ENCODE measurements around the gene PTPRA. TPM values are rescaled to one million over a fixed set of nuclear protein-coding genes. Genes with fewer than 3 reads are reported as not detected.
"Not testable (repeated sequence)": the region's sequence is repeated elsewhere in the genome, so short reads cannot be mapped to it uniquely, and the experiment has no call there.

PTPRA gene, protein sequence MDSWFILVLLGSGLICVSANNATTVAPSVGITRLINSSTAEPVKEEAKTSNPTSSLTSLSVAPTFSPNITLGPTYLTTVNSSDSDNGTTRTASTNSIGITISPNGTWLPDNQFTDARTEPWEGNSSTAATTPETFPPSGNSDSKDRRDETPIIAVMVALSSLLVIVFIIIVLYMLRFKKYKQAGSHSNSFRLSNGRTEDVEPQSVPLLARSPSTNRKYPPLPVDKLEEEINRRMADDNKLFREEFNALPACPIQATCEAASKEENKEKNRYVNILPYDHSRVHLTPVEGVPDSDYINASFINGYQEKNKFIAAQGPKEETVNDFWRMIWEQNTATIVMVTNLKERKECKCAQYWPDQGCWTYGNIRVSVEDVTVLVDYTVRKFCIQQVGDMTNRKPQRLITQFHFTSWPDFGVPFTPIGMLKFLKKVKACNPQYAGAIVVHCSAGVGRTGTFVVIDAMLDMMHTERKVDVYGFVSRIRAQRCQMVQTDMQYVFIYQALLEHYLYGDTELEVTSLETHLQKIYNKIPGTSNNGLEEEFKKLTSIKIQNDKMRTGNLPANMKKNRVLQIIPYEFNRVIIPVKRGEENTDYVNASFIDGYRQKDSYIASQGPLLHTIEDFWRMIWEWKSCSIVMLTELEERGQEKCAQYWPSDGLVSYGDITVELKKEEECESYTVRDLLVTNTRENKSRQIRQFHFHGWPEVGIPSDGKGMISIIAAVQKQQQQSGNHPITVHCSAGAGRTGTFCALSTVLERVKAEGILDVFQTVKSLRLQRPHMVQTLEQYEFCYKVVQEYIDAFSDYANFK
- 103 TPM for polyA plus RNA-seq (ENCODE audit: insufficient read length)
- long read RNA-seq, donor 1, transcript PTPRA-201 (23 exons, 3,725 nt) = major isoform, 5 of 28 reads
- long read RNA-seq, donor 1, partial matches to known transcripts = 22 of 28 reads
- long read RNA-seq, donor 1, other reads (novel, unspliced or antisense) = 0 of 28 reads
- long read RNA-seq, donor 2, transcript PTPRA-201 (23 exons, 3,725 nt) = major isoform, 10 of 29 reads
- long read RNA-seq, donor 2, partial matches to known transcripts = 18 of 29 reads
- long read RNA-seq, donor 2, other reads (novel, unspliced or antisense) = 0 of 29 reads
- long read RNA-seq, donor 3, transcript PTPRA-201 (23 exons, 3,725 nt) = major isoform, 8 of 21 reads
- long read RNA-seq, donor 3, partial matches to known transcripts = 6 of 21 reads
- long read RNA-seq, donor 3, other reads (novel, unspliced or antisense) = 6 of 21 reads
- long read RNA-seq, donor 4 = 0 reads
- long read RNA-seq, donor 5, transcript PTPRA-201 (23 exons, 3,725 nt) = major isoform, 16 of 46 reads
- long read RNA-seq, donor 5, partial matches to known transcripts = 22 of 46 reads
- long read RNA-seq, donor 5, other reads (novel, unspliced or antisense) = 6 of 46 reads
- long read RNA-seq, donor 6, partial matches to known transcripts = 23 of 24 reads
- long read RNA-seq, donor 6, other reads (novel, unspliced or antisense) = 0 of 24 reads
- long read RNA-seq, donor 7, transcript PTPRA-201 (23 exons, 3,725 nt) = major isoform, 7 of 42 reads
- long read RNA-seq, donor 7, partial matches to known transcripts = 33 of 42 reads
- long read RNA-seq, donor 7, other reads (novel, unspliced or antisense) = 0 of 42 reads
- long read RNA-seq, donor 8, transcript PTPRA-201 (23 exons, 3,725 nt) = major isoform, 6 of 6 reads
- long read RNA-seq, donor 8, partial matches to known transcripts = 0 of 6 reads
- long read RNA-seq, donor 8, other reads (novel, unspliced or antisense) = 0 of 6 reads

DNA sequence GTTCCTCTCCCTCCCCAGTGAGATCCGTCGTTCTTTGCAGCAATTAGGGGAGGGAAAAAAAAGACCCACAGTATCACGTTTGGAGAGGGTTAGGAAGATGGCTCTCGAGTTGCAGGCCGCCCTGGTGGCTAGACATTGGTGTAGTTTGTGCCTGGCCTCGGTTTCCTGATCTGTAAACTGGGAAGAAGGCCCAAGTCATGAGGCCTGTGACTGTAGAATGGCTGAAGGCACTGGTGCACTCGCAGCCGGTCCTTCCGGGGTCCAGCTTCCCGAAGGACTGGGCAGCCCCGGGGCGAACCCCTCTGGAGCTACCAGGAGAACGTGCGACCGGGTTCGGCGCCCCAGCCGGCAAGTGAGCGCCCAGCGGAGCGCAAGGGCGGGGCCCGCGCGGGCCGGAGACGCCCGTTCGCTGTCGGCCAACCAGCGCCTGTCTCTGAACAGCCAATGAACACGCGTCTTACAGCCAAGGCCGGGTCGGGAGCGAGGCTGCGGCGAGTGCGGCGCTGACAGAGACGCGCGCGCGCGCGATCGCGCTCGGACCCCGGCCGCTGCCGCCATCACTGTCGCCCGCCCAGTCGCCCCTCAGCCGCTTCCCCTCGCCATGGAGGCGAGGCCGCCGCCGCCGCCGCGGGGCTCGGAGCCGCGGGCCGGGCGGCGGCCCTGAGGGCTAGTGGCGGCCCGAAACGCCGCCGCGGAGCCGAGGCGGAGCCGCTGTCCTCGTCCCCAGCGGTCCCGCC, at the start of gene PTPRA:
TSS of gene PTPRA (plus strand) at position 472 of the 737 bp plus-strand sequence. CDS start 90,797 bp downstream, outside the sequence.
- peak; percentile 90 for DNase-seq

DNA sequence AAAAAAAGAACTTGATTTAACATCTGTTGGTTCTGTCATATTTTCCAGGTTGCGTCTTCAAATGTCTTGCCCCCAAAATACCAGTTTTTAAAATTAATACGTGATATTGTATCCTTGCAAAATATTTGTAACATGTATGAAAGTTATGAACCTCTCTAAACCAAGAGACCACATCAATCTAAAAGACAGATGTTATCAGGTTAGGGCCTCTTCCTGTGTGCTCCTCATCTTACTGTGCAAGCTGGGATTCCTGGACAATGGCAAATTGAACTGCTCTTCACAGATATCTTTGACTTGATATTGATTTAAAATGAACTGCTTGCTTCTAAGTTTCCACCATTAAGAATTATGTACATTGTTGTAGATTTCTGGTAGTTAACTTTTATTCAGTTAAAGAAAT, 47.5 kb upstream of the PTPRA start:
- no peak for DNase-seq

DNA sequence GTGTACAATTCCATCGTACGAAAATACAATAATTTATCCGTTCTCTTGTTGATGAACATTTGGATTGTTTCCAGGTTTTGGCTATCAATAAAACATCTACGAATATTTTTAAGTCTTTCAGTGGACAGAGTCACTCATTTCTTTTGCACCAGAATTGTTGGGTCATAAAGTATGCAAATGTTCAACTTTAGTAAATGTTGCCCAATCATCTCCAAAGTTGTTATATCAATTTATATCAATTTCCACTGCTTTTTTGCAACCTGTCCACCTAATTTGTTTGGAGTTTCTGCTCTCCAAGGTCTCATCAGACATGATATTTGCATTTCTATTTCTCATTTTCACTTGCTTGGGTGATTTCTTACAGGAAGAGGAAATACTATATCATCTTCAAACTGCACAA, 46.6 kb upstream of the PTPRA start:
- no peak for DNase-seq

DNA sequence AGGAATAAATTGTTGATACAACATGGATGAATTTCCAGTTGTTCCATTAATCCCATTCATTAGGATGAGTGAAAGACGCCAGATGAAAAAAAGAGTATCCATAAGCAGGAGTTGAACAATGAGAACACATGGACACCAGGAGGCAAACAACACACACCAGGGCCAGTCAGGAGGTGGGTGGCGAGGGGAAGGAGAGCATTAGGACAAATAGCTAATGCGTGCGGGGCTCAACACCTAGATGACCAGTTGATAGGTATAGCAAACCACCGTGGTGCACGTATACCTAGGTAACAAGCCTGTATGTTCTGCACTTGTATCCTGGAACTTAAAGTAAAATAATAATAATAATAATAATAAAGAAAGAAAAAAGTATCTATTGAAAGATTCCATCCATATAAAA, 43.9 kb upstream of the PTPRA start:
- DNase-seq = no peak

DNA sequence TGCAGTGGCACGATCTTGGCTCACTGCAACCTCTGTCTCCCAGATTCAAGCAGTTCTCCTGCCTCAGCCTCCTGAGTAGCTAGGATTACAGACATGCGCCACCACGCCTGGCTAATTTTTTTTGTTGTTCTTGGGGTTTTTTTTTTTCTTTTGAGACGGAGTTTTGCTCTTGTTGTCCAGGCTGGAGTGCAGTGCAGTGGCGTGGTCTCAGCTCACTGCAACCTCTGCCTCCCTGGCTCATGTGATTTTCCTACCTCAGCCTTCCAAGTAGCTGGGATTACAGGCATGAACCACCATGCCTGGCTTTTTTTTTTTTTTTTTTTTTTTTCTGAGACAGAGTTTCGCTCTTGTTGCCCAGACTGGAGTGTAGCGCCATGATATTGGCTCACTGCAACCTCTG, 42.1 kb upstream of the PTPRA start:
- DNase-seq = not testable (repeated sequence)

DNA sequence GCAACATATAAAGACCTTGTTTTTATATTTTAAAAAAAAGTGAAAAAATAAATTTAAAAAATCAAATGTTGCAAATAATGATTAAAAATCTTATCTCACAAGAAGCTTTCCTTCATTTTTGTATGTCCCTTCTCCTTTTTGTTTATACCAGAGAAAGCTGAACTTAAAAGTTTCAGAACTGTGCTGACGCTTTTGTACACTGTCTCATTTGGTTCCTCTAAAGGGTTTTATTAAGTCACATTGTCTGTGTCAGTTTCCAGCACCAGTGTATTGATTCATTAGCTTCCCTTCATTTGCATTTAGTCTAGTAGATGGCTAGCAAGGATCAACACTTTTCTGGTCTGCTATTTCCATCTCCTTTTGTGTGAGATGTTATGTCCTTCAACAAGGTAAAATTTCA, 39.5 kb upstream of the PTPRA start:
- no peak for DNase-seq

DNA sequence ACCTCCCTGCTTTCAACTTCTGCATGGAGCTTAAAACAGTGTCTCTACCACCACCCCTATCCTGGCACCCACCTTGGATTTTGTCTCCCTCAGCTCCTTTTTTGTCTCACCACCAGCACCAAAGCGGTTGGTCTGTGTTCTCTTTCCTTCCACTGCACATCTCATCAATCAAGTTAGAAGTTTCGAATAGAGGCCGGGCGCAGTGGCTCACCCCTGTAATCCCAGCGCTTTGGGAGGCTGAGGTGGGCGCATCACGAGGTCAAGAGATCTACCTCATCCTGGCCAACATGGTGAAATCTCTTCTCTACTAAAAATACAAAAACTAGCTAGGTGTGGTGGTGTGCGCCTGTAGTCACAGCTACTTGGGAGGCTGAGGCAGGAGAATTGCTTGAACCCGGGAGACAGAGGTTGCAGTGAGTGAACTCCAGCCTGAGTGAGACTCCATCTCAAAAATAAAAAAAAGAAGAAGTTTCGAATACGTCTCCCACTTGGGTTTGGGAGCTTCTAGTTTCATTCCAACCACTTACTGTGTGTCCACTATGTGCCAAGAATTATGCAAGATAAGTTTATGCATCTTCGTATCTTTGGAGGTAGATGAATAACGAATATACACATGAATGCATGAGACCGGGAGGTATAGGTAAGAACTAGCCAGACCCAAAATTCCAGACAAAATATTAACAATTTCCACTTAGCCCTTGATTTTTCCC, 38.7 kb upstream of the PTPRA start:
- no peak for DNase-seq

DNA sequence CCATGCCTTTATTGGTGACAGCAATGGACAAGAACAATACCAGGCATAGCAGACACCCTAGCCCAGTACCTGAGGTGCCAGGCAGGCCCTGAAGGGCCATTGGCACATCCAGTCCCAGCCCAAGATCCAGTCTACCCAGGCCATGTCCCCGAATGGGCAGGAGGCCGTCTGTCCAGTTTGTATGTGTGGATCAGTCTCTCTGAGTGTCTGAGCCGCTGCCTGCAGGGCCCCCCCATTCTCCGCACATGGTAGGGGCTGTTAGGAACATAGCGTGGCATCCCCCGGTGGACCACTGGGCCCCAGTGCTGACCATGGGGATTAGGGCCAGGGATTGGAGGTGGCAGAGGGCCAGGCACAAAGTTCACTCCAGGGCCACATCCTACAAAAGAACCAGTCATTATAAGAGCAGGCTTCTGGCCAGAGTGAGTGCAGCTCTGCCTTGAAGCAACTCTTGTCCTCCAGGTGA, 37.9 kb upstream of the PTPRA start:
- DNase-seq = no peak

DNA sequence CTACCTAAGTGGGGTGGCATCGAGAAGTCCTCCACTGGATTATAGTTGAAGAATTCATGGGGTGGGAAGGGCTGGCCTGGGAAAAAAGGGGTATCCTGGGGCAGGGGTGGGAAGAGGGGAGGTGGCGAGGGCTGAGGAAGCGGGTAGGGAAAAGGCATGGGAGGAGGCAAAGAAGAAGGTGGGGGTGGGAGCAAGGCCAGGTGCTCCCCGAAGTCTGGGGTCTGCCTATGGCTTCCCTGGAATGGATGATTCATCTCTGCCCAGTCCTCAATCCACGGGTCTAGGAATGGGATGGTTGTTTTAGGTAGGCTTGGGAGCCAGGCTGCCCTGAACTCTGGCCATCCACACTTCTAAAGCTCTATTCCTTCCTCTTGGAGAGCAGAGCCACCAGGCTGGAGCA, 37.2 kb upstream of the PTPRA start:
- no peak for DNase-seq

DNA sequence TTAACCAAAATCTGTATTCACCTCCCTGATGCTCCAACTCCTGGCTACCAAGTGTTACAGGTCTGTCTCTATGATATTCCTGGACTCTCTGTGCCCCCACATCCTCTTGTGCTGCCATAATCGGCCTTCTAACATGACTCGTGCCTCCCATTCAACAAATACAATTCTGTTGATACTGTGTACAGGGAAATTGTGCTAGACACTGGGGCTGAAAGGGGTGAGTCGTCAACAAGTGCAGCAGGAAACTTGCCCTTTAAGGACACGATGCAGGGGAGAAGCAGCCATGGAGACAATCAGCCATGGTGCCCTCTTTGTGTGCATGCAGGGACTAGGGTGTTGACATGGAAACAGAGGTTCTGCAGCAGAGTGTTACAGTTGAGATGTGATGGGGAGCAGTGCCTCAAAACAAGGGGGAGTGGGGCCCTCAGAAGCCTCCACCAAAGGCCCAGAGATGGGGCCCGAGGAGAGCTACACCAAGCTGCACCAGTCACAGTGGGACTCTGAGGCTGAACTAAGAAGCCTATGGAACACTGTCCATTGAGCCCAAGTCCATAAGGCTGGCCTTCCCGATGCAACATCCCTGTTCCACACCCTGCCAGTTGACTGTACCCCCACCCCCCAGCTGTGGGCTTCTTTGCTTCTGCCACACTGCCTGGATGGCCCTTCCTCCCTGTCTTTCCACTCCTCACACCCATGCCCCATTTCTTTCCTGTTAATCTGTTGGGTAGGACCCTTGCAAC, 35.9 kb upstream of the PTPRA start:
- no peak for DNase-seq

DNA sequence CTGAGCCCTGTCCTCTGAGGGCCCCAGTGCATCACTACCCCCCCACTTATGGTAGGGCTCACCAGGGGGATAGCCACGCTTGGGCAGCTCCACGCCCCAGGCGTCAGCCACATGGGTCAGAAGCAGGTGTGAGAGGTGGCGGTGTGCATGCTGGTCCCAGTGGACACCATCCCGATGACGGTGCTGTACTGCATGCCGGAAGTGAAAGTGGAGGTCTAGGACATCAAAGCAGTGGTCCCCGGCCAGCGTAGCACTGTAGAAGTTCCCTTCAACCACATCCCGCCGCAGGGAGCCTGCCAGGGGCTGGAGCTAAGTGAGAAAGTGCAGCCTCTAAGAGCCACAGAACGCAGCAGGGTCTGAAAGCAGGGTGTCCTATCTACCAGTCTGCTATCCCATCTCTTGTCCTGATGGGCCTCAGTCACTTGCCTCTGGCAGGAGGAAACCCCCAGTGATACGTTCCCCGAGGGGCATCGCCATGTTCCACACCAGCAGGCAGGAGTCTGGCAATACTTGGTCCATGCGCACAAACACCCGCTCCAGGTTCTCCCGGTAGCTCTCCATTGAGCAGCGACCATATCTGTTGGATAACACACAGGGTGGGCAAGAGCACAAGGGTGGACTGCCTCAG, 35.0 kb upstream of the PTPRA start:
- DNase-seq = no peak

DNA sequence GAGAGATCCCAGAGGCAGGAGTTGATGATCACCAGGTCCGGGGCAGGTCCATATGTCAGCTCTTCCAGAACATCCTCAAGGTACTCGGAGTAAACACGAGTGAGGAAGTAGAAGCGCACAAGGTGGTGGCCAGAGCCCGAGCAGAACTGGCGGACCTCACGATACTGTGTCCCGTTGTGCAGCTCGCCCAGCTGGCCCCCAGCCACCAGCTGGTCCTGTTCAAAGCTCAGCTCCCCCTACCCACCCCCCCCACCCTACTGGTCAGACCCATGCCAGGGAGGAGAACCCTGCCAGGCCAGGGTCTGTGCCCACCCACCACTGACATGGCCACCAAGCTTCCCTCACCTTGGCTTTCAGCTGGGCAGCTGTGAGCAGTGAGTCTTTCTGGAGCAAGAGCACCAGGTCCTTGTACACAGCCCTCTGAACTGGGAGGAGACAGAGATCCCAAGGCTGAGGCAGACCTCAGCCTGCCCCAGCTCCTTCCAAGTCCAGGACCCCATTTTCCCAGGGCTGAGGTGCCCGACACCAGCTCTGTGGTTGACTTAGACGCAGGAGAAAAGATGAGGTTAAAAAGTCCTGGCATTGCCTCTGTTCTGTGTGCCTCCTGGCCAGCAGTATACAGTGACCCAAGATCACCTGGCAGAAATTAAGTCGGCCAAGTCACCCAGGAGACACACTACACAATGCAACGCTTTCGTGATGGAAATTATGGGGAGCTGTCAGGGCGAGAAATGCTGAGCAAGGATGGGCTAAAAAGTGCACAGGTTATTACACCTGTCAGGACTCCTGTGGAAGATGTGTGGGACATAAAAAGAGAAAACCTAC, 34.2 kb upstream of the PTPRA start:
- no peak for DNase-seq

DNA sequence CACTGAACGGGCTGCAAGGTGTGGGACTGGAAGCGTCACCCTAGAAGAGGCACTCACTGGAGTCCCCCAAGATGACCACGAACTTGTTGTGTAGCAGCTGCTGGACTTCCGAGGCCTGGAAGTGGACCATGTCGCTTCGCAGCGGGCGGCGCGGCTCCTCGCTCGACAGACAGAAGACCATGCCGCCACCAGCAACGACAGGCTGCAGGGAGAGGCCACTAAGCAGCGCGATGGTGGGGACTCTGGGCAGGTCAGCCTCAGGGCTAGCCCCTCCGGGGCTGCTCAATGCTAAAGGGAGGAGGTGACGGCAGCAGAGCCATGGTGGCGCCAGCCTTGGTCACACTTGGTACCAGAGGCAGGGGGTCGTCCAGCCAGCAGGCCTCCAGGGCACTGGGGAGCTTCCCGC, 33.5 kb upstream of the PTPRA start:
- no peak for DNase-seq

DNA sequence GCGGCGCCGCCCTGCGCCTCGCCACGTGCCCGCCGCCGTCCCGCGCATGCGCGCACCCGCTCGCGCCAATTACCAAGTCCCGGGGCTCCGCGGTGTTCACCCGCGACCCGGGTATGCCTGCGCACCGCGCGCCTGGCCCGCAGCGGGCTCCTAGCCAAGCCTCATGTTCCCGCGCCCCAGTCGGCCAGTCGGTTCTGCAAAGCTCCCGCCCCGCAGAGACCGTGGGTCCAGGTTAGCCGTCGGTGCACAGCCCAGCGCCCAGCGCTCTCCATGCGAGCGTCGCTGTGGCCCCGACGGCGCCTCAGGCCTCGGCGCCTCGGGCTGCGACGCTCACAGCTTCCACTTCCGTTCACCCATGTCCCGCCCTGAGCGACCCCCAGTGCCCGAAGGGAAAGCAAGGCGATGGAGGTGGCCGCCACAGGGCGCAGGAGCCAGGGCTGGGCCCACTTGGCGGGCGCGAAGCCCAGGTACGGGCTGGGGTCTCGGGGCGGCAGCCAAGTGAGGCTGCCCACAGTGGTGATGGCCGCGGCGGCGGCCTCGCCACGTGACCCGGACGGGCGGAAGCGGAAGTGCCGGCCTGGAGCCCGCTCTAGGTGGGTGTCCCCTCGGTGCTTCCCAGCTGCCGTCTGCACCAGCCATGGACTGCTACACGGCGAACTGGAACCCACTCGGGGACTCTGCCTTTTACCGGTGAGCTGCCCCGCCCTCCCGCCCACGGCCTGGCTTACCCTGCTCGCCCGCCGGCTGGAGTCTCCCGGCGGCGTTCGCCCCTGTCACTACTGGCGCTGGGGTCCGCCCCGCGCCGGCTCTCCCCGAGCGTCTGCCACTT, 32.9 kb upstream of the PTPRA start, which contains the start of the genes PCED1A and VPS16:
TSS of gene PCED1A (minus strand) at position 518 of the 829 bp plus-strand sequence. CDS start 743 bp downstream, outside the sequence.
TSS of gene VPS16 (plus strand) at position 608 of the 829 bp plus-strand sequence. CDS start at position 638, 30 bp downstream.
- peak; percentile 85 for DNase-seq

DNA sequence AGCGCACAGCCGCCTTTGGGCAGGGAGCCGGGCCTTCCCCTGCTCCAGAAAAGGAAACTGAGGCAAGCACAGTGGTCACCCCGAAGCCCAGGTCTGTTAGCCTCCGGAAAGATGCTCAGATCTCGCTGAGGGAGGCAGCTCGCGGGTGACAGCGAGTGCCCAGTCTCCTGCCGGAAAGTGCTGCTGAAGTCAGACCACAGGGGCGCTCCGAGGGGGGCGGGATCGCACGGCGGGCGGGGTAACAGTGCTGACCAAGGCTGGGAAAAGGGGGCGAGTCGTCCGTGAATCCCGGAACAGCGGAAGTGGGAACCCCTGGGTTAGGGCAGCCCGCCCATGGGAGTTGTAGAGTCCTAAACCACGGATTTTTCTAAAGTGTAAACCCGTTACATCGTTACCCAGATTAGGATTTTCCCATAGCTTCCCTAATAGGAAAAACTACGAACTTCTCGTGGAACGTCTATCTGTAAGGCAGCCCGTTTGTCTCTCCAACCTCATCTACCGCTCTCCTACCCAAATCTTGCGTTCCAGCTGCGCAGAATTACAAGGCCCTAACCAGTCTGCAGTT, 32.2 kb upstream of the PTPRA start:
- DNase-seq = no peak

DNA sequence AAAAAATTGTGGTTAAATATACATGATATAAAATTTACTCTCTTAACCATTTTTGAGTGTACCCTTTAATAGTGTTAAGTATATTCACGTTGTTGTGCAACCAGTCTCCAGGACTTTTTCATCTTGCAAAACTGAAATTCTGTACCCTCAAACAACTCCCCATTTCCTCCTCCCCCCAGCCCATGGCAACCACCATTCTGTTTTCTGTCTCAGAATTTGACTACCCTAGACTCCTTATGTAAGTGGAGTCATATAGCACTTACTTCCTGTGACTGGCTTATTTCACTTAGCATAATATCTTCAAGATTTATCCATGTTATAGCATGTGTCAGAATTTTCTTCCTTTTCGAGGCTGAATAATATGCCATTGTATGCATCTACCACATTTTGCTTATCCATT, 27.7 kb upstream of the PTPRA start:
- no peak for DNase-seq

Measured in left kidney (tissue), 8 donors.